Parathyroid adenoma (tissue), 2 donors: ENCODE results near the gene DCTD.

Experiments
- H2AFZ ChIP-seq: fragments of 300-600 bp; sonication (generic); one replicate; pipeline ENCODE4 v1.7.0; 2017; ENCODE audit warnings: antibody characterized with exemption, mild to moderate bottlenecking
- H3K27ac ChIP-seq: fragments of 300-600 bp; sonication (generic); one replicate; pipeline ENCODE4 v1.7.0; 2017
- H3K27me3 ChIP-seq: fragments of 300-600 bp; sonication (generic); one replicate; pipeline ENCODE4 v1.7.0; 2017; ENCODE audit warnings: low read length; ENCODE audit not compliant: control insufficient read depth, insufficient read depth
- H3K36me3 ChIP-seq: fragments of 300-600 bp; sonication (generic); one replicate; pipeline ENCODE4 v1.7.0; 2017; ENCODE audit warnings: low read length; ENCODE audit not compliant: control insufficient read depth, insufficient read depth
- H3K4me1 ChIP-seq: fragments of 300-600 bp; sonication (generic); one replicate; pipeline ENCODE4 v1.7.0; 2017; ENCODE audit warnings: control low read depth
- H3K4me2 ChIP-seq: fragments of 300-600 bp; sonication (generic); one replicate; pipeline ENCODE4 v1.7.0; 2017; ENCODE audit warnings: low read length
- H3K4me3 ChIP-seq: fragments of 300-600 bp; sonication (generic); one replicate; pipeline ENCODE4 v1.7.0; 2017; ENCODE audit warnings: low read depth, low read length
- H3K79me2 ChIP-seq: fragments of 300-600 bp; sonication (generic); one replicate; pipeline ENCODE4 v1.7.0; 2017; ENCODE audit warnings: control low read depth
- H3K9ac ChIP-seq: fragments of 300-600 bp; sonication (generic); one replicate; pipeline ENCODE4 v1.7.0; 2017; ENCODE audit warnings: mild to moderate bottlenecking
- H3K9me3 ChIP-seq: fragments of 300-600 bp; sonication (generic); one replicate; pipeline ENCODE4 v1.7.0; 2017; ENCODE audit warnings: low read length; ENCODE audit not compliant: control insufficient read depth
- CTCF ChIP-seq: fragments of 300-600 bp; sonication (generic); IDR thresholded peaks from one replicate; pipeline ENCODE4 v1.7.0; 2017; ENCODE audit warnings: antibody characterized with exemption, mild to moderate bottlenecking
- donor health status: primary hyperparathyroidism.

Gene DCTD

GRCh38 chr4:182859730-182860129 is 57.5 kb downstream of the DCTD start:
- Histone ChIP-seq H3K9me3 (no peaks in the 10 kb centered on the region), H3K27ac (no peak overlapping the region), H3K79me2 (no peaks in the 10 kb centered on the region), H3K4me1 (no peaks in the 10 kb centered on the region), H3K36me3 (no peaks in the 10 kb centered on the region), H2AFZ (no peak overlapping the region), H3K4me2 (no peak overlapping the region), H3K27me3 (no peaks in the 10 kb centered on the region), H3K9ac (no peak overlapping the region), H3K4me3 (no peak overlapping the region)
- no peak for TF ChIP-seq CTCF

GRCh38 chr4:182858711-182859110 is 58.5 kb downstream of the DCTD start:
- H3K79me2 ChIP-seq: no peaks in the 10 kb centered on the region
- no peak overlapping the region for H3K4me2 ChIP-seq
- no peak overlapping the region for H3K4me3 ChIP-seq
- H3K27me3 ChIP-seq: no peaks in the 10 kb centered on the region
- no peaks in the 10 kb centered on the region for H3K4me1 ChIP-seq
- no peak overlapping the region for H3K27ac ChIP-seq
- no peak overlapping the region for H3K9ac ChIP-seq
- no peak overlapping the region for H2AFZ ChIP-seq
- TF ChIP-seq CTCF: no peak
- no peaks in the 10 kb centered on the region for H3K9me3 ChIP-seq
- no peaks in the 10 kb centered on the region for H3K36me3 ChIP-seq

- Histone ChIP-seq H3K9ac (no peak overlapping the region), H3K79me2 (no peaks in the 10 kb centered on the region), H2AFZ (no peak overlapping the region), H3K27ac (no peak overlapping the region), H3K4me3 (no peak overlapping the region), H3K4me1 (no peaks in the 10 kb centered on the region), H3K36me3 (no peaks in the 10 kb centered on the region), H3K27me3 (no peaks in the 10 kb centered on the region), H3K4me2 (no peak overlapping the region), H3K9me3 (no peaks in the 10 kb centered on the region)
- TF ChIP-seq CTCF: no peak
Observed at GRCh38 chr4:182856862-182857261, 60.3 kb downstream of the DCTD start.

GRCh38 chr4:182855877-182856276 is 61.3 kb downstream of the DCTD start:
- Histone ChIP-seq H3K4me3 (no peak overlapping the region), H2AFZ (no peak overlapping the region), H3K9me3 (no peaks in the 10 kb centered on the region), H3K4me2 (no peak overlapping the region), H3K27me3 (no peaks in the 10 kb centered on the region), H3K36me3 (no peaks in the 10 kb centered on the region), H3K27ac (no peak overlapping the region), H3K4me1 (no peaks in the 10 kb centered on the region), H3K9ac (no peak overlapping the region), H3K79me2 (no peaks in the 10 kb centered on the region)
- TF ChIP-seq CTCF: no peak

- H3K4me1 ChIP-seq: no peaks in the 10 kb centered on the region
Observed at GRCh38 chr4:182855312-182855711, 61.9 kb downstream of the DCTD start.

More at GRCh38 chr4:182855312-182855711, 61.9 kb downstream of the DCTD start:
- Histone ChIP-seq H2AFZ (no peak overlapping the region), H3K79me2 (no peaks in the 10 kb centered on the region), H3K36me3 (no peaks in the 10 kb centered on the region), H3K27ac (no peak overlapping the region), H3K4me2 (no peak overlapping the region), H3K27me3 (no peaks in the 10 kb centered on the region), H3K9ac (no peak overlapping the region), H3K9me3 (no peaks in the 10 kb centered on the region), H3K4me3 (no peak overlapping the region)
- no peak for TF ChIP-seq CTCF
